IMR-90 (cell line): ENCODE results near the gene SLC35F3. TPM values are rescaled to one million over a fixed set of nuclear protein-coding genes. Genes with fewer than 3 reads are reported as not detected.

ENCODE experiments used
- ATAC-seq: fragments of 200-7000 bp; cut with Tn5 transposase; 2 replicates; pipeline ENCODE4 v1.9.1; 2020; ENCODE audit warnings: low read depth, mild to moderate bottlenecking, moderate library complexity
- BruUV-seq: library from RNA; stranded (reverse); fragments of 400-500 nt; replicated peaks from 2 replicates; lab custom pipeline; 2021; lab: Mats Ljungman, UMichigan
- CTCF ChIA-PET: fragments of 300-600 bp; formaldehyde crosslinking; extraction: SDS; loops from one replicate; lab custom pipeline; 2021; ENCODE audit warnings: antibody characterized with exemption; lab: Yijun Ruan, JAX
- POLR2A ChIA-PET: fragments of 300-600 bp; sonication (Branson Sonifier 250); formaldehyde crosslinking; loops from one replicate; lab custom pipeline; 2022; ENCODE audit warnings: antibody characterized with exemption; ENCODE audit not compliant: unreplicated experiment; lab: Charles Lee
- DNase-seq: peaks from one replicate; pipeline ENCODE4 v3.0.0; 2013
- H2AFZ ChIP-seq: replicated peaks from 2 replicates; pipeline ENCODE3; 2013; ENCODE audit warnings: low read length, mild to moderate bottlenecking; ENCODE audit not compliant: poor library complexity
- H2AK5ac ChIP-seq: 2 replicates; pipeline ENCODE4 v1.6.1; 2013; ENCODE audit warnings: low read depth, low read length, inconsistent platforms
- H2AK9ac ChIP-seq: replicated peaks from 2 replicates; pipeline ENCODE3; 2013; ENCODE audit warnings: mild to moderate bottlenecking, low read depth, low read length, moderate library complexity; ENCODE audit not compliant: poor library complexity
- H2BK120ac ChIP-seq: 2 replicates; pipeline ENCODE4 v1.6.1; 2013; ENCODE audit warnings: low read depth, low read length, inconsistent platforms
- H2BK15ac ChIP-seq: 3 replicates; pipeline ENCODE4 v1.6.1; 2013; ENCODE audit warnings: low read depth, low read length, inconsistent platforms
- H2BK20ac ChIP-seq: 2 replicates; pipeline ENCODE4 v1.6.1; 2013; ENCODE audit warnings: low read depth, mild to moderate bottlenecking, inconsistent platforms, low read length, moderate library complexity
- H2BK5ac ChIP-seq: 2 replicates; pipeline ENCODE4 v1.6.1; 2013; ENCODE audit warnings: mild to moderate bottlenecking, low read depth, low read length, inconsistent platforms; ENCODE audit not compliant: poor library complexity, severe bottlenecking
- H3K14ac ChIP-seq: replicated peaks from 2 replicates; pipeline ENCODE4 v1.6.1; 2013; ENCODE audit warnings: low read depth, low read length, inconsistent platforms
- H3K18ac ChIP-seq: 2 replicates; pipeline ENCODE4 v1.6.1; 2013; ENCODE audit warnings: low read depth, low read length, control low read depth
- H3K23ac ChIP-seq: 2 replicates; pipeline ENCODE4 v1.6.1; 2013; ENCODE audit warnings: low read depth, low read length, inconsistent platforms
- H3K27ac ChIP-seq: 2 replicates; pipeline ENCODE4 v1.5.1; 2013; ENCODE audit warnings: mild to moderate bottlenecking, control low read depth, low read length; ENCODE audit not compliant: insufficient read depth
- H3K27me3 ChIP-seq: 2 replicates; pipeline ENCODE4 v1.6.1; 2013; ENCODE audit warnings: low read length; ENCODE audit not compliant: control insufficient read depth, insufficient read depth
- H3K36me3 ChIP-seq: 2 replicates; pipeline ENCODE4 v1.6.1; 2013; ENCODE audit warnings: low read length, mixed read lengths; ENCODE audit not compliant: control insufficient read depth, insufficient read depth
- H3K4ac ChIP-seq: 2 replicates; pipeline ENCODE4 v1.6.1; 2013; ENCODE audit warnings: low read depth, low read length, inconsistent platforms
- H3K4me1 ChIP-seq: 2 replicates; pipeline ENCODE4 v1.6.1; 2013; ENCODE audit warnings: low read length, mixed read lengths; ENCODE audit not compliant: control insufficient read depth, insufficient read depth
- H3K4me2 ChIP-seq: 2 replicates; pipeline ENCODE4 v1.6.1; 2013; ENCODE audit warnings: low read depth, mild to moderate bottlenecking, control low read depth, low read length, moderate library complexity
- H3K4me3 ChIP-seq: 2 replicates; pipeline ENCODE4 v1.5.1; 2013; ENCODE audit warnings: low read depth, mild to moderate bottlenecking, control low read depth, low read length, moderate library complexity; ENCODE audit not compliant: insufficient read depth
- H3K56ac ChIP-seq: 2 replicates; pipeline ENCODE4 v1.6.1; 2013; ENCODE audit warnings: low read length, inconsistent platforms; ENCODE audit not compliant: insufficient read depth; ENCODE audit errors: extremely low read depth
- H3K79me1 ChIP-seq, 2 experiments: 2 replicates each; pipeline ENCODE4 v1.6.1; 2013; ENCODE audit warnings: low read length in 2 of 2, inconsistent platforms in 1 of 2, low read depth in 1 of 2
- H3K9ac ChIP-seq: 2 replicates; pipeline ENCODE4 v1.6.1; 2013; ENCODE audit warnings: low read depth, low read length, control low read depth
- H3K9me1 ChIP-seq: 2 replicates; pipeline ENCODE4 v1.6.1; 2013; ENCODE audit warnings: low read length, inconsistent platforms; ENCODE audit not compliant: insufficient read depth
- H3K9me3 ChIP-seq: 2 replicates; pipeline ENCODE4 v1.6.1; 2013; ENCODE audit warnings: low read length; ENCODE audit not compliant: control insufficient read depth, insufficient read depth
- H4K20me1 ChIP-seq: 2 replicates; pipeline ENCODE4 v1.6.1; 2013; ENCODE audit warnings: low read length, inconsistent platforms; ENCODE audit not compliant: insufficient read depth
- H4K5ac ChIP-seq: 2 replicates; pipeline ENCODE4 v1.6.1; 2013; ENCODE audit warnings: mild to moderate bottlenecking, low read depth, low read length, control low read depth
- H4K8ac ChIP-seq, 2 experiments: 2 replicates each; pipeline ENCODE4 v1.6.1; 2013; ENCODE audit warnings: low read depth in 2 of 2, low read length in 2 of 2, control low read depth in 1 of 2, inconsistent platforms in 1 of 2
- H4K91ac ChIP-seq: 2 replicates; pipeline ENCODE4 v1.6.1; 2013; ENCODE audit warnings: low read depth, low read length, inconsistent platforms; ENCODE audit not compliant: insufficient read depth
- BHLHE40 ChIP-seq: fragments of 150-350 bp; IDR thresholded peaks from 2 replicates; pipeline ENCODE4 v1.6.1; 2016; ENCODE audit warnings: mild to moderate bottlenecking, low read depth, low read length
- FOS ChIP-seq: fragments of 150-350 bp; IDR thresholded peaks from 2 replicates; pipeline ENCODE4 v1.6.1; 2016; ENCODE audit warnings: low read depth, low read length
- MAFK ChIP-seq: IDR thresholded peaks from 2 replicates; pipeline ENCODE4 v1.6.1; 2012; ENCODE audit warnings: low read depth, low read length, improper control_type of control experiment
- MAZ ChIP-seq: IDR thresholded peaks from 2 replicates; pipeline ENCODE4 v1.6.1; 2012; ENCODE audit warnings: low read depth, mild to moderate bottlenecking, low read length, improper control_type of control experiment, moderate library complexity, borderline replicate concordance
- MXI1 ChIP-seq: IDR thresholded peaks from 2 replicates; pipeline ENCODE4 v1.6.1; 2012; ENCODE audit warnings: low read depth, mild to moderate bottlenecking, low read length, moderate library complexity, borderline replicate concordance
- NFE2L2 ChIP-seq: fragments of 150-350 bp; IDR thresholded peaks from 2 replicates; pipeline ENCODE4 v1.6.1; 2016; ENCODE audit warnings: low read depth, mild to moderate bottlenecking, low read length
- RFX5 ChIP-seq: IDR thresholded peaks from 2 replicates; pipeline ENCODE4 v1.8.0; 2012; ENCODE audit warnings: low read depth, mild to moderate bottlenecking, low read length, moderate library complexity
- SMC3 ChIP-seq: fragments of 150-350 bp; IDR thresholded peaks from 2 replicates; pipeline ENCODE4 v1.6.1; 2016; ENCODE audit warnings: low read depth, mild to moderate bottlenecking, antibody characterized with exemption, low read length, moderate library complexity
- whole genome bisulfite sequencing, 2 experiments: methylation state at CpG; one replicate each; pipeline versions ENCODE4 v1.1.5 to v1.1.7; 2013; ENCODE audit warnings: missing lambda C conversion rate in 2 of 2; ENCODE audit not compliant: insufficient read length in 1 of 2; ENCODE audit errors: extremely low coverage in 2 of 2; 5-methylcytosine and 5-hydroxymethylcytosine counted together
- dilution Hi-C: fragments of 300-500 bp; cut with HindIII; formaldehyde crosslinking; loops from one replicate; pipeline ENCODE4 v1.14.3; 2018; ENCODE audit warnings: low sequenced_read_pairs; ENCODE audit not compliant: unreplicated experiment
- in situ Hi-C: fragments of 300-500 bp; cut with MboI; formaldehyde crosslinking; loops from 3 replicates; pipeline ENCODE4 v1.14.3; 2019; ENCODE audit warnings: low sequenced_read_pairs, inconsistent platforms, mixed read lengths
- intact Hi-C: fragments of 100-400 bp; cut with micrococcal nuclease; formaldehyde crosslinking; loops from 2 replicates; pipeline ENCODE4 v1.10.0; 2022
- polyA plus RNA-seq, 3 experiments: library from polyadenylated mRNA; depleted of rRNA; stranded (reverse); fragments of >200 nt; gene quantifications; 2 replicates each; pipeline ENCODE4 v1.2.3, GENCODE V29; 2012; ENCODE audit warnings: low replicate concordance in 1 of 3
- total RNA-seq: library from RNA; depleted of rRNA; stranded (reverse); fragments of >200 nt; gene quantifications from 2 replicates; pipeline ENCODE4 v1.2.3, GENCODE V29; 2012

Gene SLC35F3
- total and polyA plus RNA-seq, 2 of the 4 experiments (the other 2 are of a cell fraction): under 0.01 to 0.17 TPM

DNA sequence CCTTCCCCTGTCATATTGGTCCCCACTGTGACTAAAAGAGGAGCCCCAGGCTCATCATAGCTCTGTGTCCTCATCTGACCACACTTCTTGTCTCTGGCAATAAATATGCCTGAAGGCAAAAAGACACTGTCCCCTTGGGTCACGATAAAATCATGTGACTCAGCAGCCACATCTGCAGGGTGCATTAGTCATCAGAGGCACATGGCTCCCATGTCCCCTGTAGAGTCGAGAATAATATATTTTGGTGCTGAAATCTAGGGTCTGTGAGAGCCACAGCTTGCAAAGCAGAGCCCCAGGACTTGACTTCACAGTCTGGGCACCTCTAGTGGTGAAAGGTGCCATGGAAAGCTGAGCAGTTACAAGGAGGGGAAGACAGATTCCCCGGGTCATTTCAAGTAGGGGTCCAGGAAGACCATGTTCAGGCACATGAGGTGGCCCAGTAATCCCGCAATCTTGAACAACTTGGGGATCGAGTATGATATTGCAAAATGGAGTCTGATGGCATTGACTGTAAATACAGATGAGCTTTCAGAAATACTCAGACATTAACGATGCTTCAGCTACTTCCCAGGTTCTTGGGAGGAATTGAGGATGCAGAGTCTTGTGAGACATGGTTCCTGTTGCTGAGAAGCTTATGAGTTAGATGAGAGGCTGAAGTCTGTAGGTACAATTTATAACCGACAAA is 68.6 kb downstream of the SLC35F3 start:
- dilution Hi-C loops: no loop called here
- POLR2A ChIA-PET: no interaction called here

More for the DNA sequence above, 68.6 kb downstream of the SLC35F3 start:
- no peak for ATAC-seq
- WGBS, 2 experiments: 33% methylated on average over 4 of the region's 7 CpGs; no CpG with 5 or more reads in 1 of the 2 experiments
- Histone ChIP-seq H4K20me1 (no peaks in the 10 kb centered on the region), H3K27me3 (no peaks in the 10 kb centered on the region), H3K27ac (no peak overlapping the region), H3K9me3 (peaks cover 38% of the 10 kb centered on the region), H3K14ac (no peak overlapping the region), H3K23ac (no peak overlapping the region), H2AFZ (no peak overlapping the region), H3K18ac (no peak overlapping the region), H2BK120ac (no peak overlapping the region), H4K91ac (no peak overlapping the region), H4K5ac (no peak overlapping the region), H4K8ac (no peak overlapping the region), H3K9me1 (no peaks in the 10 kb centered on the region), H3K4me2 (no peak overlapping the region), H3K36me3 (no peaks in the 10 kb centered on the region), H3K56ac (no peak overlapping the region), H3K9ac (no peak overlapping the region), H2BK15ac (no peak overlapping the region), H3K79me1 (no peaks in the 10 kb centered on the region), H3K4ac (no peak overlapping the region), H2BK5ac (no peak overlapping the region), H2BK20ac (no peak overlapping the region), H3K4me1 (no peaks in the 10 kb centered on the region), H2AK5ac (no peak overlapping the region), H3K4me3 (no peak overlapping the region), H2AK9ac (no peak overlapping the region)
- intact Hi-C loops: no loop called here
- TF ChIP-seq BHLHE40 (no peak), MAFK (no peak), FOS (no peak), MXI1 (no peak), NFE2L2 (no peak), SMC3 (no peak), RFX5 (no peak), MAZ (no peak)
- DNase-seq: no peak
- in situ Hi-C loops: no loop called here
- CTCF ChIA-PET: no interaction called here
- BruUV-seq: no TSS peak
